ENCODE measurements around the gene DEXI. TPM values are rescaled to one million over a fixed set of nuclear protein-coding genes. Genes with fewer than 3 reads are reported as not detected.

DEXI gene
- total and polyA plus RNA-seq, 10 donors, result 14.9 to 81.5 (median 33.5) TPM

- H3K36me3 ChIP-seq, result peaks cover 0 to 63% (median 17%) of the 10 kb centered on the region in 6 donors
- TF ChIP-seq CTCF (IDR thresholded peaks at IDR 0.05 in 8 of 11, conservative IDR thresholded peaks at IDR 0.05 in 3 of 11) (no peak), POLR2AphosphoS5 (IDR thresholded peaks at IDR 0.05) (no peak), POLR2A (IDR thresholded peaks at IDR 0.05) (no peak)
- DNase-seq, result no peak
- no peaks in the 10 kb centered on the region for H3K27me3 ChIP-seq (replicated peaks in 1 of 7)
- H3K4me1 ChIP-seq, result peaks cover 8 to 51% (median 31%) of the 10 kb centered on the region in 6 donors
- H3K27ac ChIP-seq, result no peak overlapping the region
- no peaks in the 10 kb centered on the region for H3K9me3 ChIP-seq
- 66 to 78% (median 70%) methylated on average over 6 of the region's 6 CpGs for WGBS, 5 donors
- H3K4me3 ChIP-seq, result no peak overlapping the region
- intact Hi-C loops (cut with DNase I; ENCODE audit: low total_unique reads), result no loop called here
Observed at GRCh38 chr16:10957771-10958482, 15.7 kb upstream of the DEXI start.

- no peak for DNase-seq
- Histone ChIP-seq H3K4me3 (no peak overlapping the region), H3K27ac (no peak overlapping the region), H3K27me3 (replicated peaks in 1 of 7) (no peaks in the 10 kb centered on the region), H3K4me1 (peaks cover 14 to 78% (median 43%) of the 10 kb centered on the region in 6 donors), H3K36me3 (peaks cover 0 to 33% (median 5%) of the 10 kb centered on the region in 6 donors), H3K9me3 (no peaks in the 10 kb centered on the region)
- TF ChIP-seq POLR2AphosphoS5 (IDR thresholded peaks at IDR 0.05), result no peak
- TF ChIP-seq POLR2A (IDR thresholded peaks at IDR 0.05), result no peak
- TF ChIP-seq CTCF (IDR thresholded peaks at IDR 0.05 in 8 of 11, conservative IDR thresholded peaks at IDR 0.05 in 3 of 11), result no peak
- intact Hi-C loops (cut with DNase I; ENCODE audit: low total_unique reads), result no loop called here
- WGBS, 5 donors, result 88 to 95% (median 92%) methylated on average over 7 of the region's 7 CpGs
Observed at GRCh38 chr16:10954903-10955302, 12.6 kb upstream of the DEXI start.

GRCh38 chr16:10951026-10951425 lies 8.8 kb upstream of the DEXI start:
- H3K4me3 ChIP-seq, result no peak overlapping the region
- H3K27ac ChIP-seq, result peak overlapping the region in 1 of 8 donors; percentile 83
- intact Hi-C loops (cut with DNase I; ENCODE audit: low total_unique reads), result no loop called here
- H3K9me3 ChIP-seq, result no peaks in the 10 kb centered on the region
- no peak for DNase-seq
- 74 to 90% (median 80%) methylated on average over 4 of the region's 4 CpGs for WGBS, 5 donors
- peaks cover 27 to 95% (median 66%) of the 10 kb centered on the region in 6 donors for H3K4me1 ChIP-seq
- H3K36me3 ChIP-seq, result no peaks in the 10 kb centered on the region
- no peaks in the 10 kb centered on the region for H3K27me3 ChIP-seq (replicated peaks in 1 of 7)
- TF ChIP-seq POLR2AphosphoS5 (IDR thresholded peaks at IDR 0.05) (no peak), CTCF (IDR thresholded peaks at IDR 0.05 in 8 of 11, conservative IDR thresholded peaks at IDR 0.05 in 3 of 11) (no peak), POLR2A (IDR thresholded peaks at IDR 0.05) (no peak)

- intact Hi-C loops (cut with DNase I; ENCODE audit: low total_unique reads), result no loop called here
- no peaks in the 10 kb centered on the region for H3K27me3 ChIP-seq (replicated peaks in 1 of 7)
- TF ChIP-seq POLR2A (IDR thresholded peaks at IDR 0.05), result no peak
- TF ChIP-seq POLR2AphosphoS5 (IDR thresholded peaks at IDR 0.05), result no peak
- no peak for TF ChIP-seq CTCF (IDR thresholded peaks at IDR 0.05 in 8 of 11, conservative IDR thresholded peaks at IDR 0.05 in 3 of 11)
- no peaks in the 10 kb centered on the region for H3K36me3 ChIP-seq
- 68 to 87% (median 78%) methylated on average over 5 of the region's 5 CpGs for WGBS, 5 donors
- no peak for DNase-seq
- H3K4me1 ChIP-seq, result peaks cover 32 to 95% (median 71%) of the 10 kb centered on the region in 6 donors
- H3K4me3 ChIP-seq, result no peak overlapping the region
- H3K9me3 ChIP-seq, result no peaks in the 10 kb centered on the region
- peak overlapping the region in 4 of 8 donors; percentile 35 to 83 (median 62) for H3K27ac ChIP-seq
Observed at GRCh38 chr16:10950393-10950792, 8.1 kb upstream of the DEXI start.

Measured in spleen (tissue), 11 donors.